ENCODE results near the gene ANK3. TPM values are rescaled to one million over a fixed set of nuclear protein-coding genes. Genes with fewer than 3 reads are reported as not detected.

The ANK3 gene
- total RNA-seq, 1 experiment from 2014 or later: 32.0 TPM

DNA sequence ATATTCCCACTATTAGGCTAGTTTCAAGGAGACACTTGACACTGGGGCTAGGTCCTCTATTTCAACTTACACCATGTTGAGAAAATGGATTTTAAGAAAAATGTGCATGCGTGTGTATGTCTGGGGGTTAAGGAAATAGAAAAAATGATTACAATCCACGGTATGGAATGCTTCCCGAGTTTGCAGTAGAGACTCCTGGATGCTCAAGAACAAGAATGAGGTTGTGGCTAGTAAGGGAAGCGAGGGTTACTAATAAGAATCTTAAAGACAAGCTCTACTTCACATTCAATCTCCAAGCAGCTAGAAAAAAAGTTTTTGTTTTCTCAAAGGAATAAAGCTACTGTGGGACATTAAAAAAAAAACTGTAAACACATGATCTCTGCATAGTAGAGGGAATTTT is 54.7 kb downstream of the ANK3 start:
- no peaks in the 10 kb centered on the region for H3K36me3 ChIP-seq (ENCODE audit: low read depth)
- no peak for TF ChIP-seq EZH2 (IDR thresholded peaks at IDR 0.05; ENCODE audit: low read depth)
- TF ChIP-seq, protein P1, sequence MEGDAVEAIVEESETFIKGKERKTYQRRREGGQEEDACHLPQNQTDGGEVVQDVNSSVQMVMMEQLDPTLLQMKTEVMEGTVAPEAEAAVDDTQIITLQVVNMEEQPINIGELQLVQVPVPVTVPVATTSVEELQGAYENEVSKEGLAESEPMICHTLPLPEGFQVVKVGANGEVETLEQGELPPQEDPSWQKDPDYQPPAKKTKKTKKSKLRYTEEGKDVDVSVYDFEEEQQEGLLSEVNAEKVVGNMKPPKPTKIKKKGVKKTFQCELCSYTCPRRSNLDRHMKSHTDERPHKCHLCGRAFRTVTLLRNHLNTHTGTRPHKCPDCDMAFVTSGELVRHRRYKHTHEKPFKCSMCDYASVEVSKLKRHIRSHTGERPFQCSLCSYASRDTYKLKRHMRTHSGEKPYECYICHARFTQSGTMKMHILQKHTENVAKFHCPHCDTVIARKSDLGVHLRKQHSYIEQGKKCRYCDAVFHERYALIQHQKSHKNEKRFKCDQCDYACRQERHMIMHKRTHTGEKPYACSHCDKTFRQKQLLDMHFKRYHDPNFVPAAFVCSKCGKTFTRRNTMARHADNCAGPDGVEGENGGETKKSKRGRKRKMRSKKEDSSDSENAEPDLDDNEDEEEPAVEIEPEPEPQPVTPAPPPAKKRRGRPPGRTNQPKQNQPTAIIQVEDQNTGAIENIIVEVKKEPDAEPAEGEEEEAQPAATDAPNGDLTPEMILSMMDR (conservative IDR thresholded peaks at IDR 0.05): no peak
- no peaks in the 10 kb centered on the region for H4K20me1 ChIP-seq (ENCODE audit: insufficient read depth)
- ChIA-PET CTCF (interaction anchor here (0.6 to 1.0 kb wide), 3 partner anchors 10 to 315 kb away, joined by 3 to 5 read pairs (median 4); no protein-coding TSS in a partner anchor), POLR2A (ENCODE audit: unreplicated experiment) (interaction anchor here (0.7 kb wide), 1 partner anchor 90 kb away, joined by 5 read pairs; no protein-coding TSS in a partner anchor)
- no peak overlapping the region for H2AFZ ChIP-seq
- intact Hi-C loops (cut with micrococcal nuclease; ENCODE audit: unreplicated experiment): no loop called here
- no peak overlapping the region for H3K4me2 ChIP-seq
- no peaks in the 10 kb centered on the region for H3K9me3 ChIP-seq (ENCODE audit: insufficient read depth, low read depth)
- no peak overlapping the region for H3K4me3 ChIP-seq
- no peaks in the 10 kb centered on the region for H3K9me2 ChIP-seq (ENCODE audit: insufficient read depth)
- H3F3A ChIP-seq (ENCODE audit: insufficient read depth, low read depth): no peaks in the 10 kb centered on the region
- no peaks in the 10 kb centered on the region for H3K27me3 ChIP-seq (ENCODE audit: insufficient read depth, low read depth)
- H3K27ac ChIP-seq: no peak overlapping the region
- no peaks in the 10 kb centered on the region for H3K4me1 ChIP-seq (replicated peaks; ENCODE audit: insufficient read depth)
- no peak for DNase-seq
- no TSS peak for BruUV-seq (replicated peaks)
- no peaks in the 10 kb centered on the region for H3K79me2 ChIP-seq (ENCODE audit: low read depth)

DNA sequence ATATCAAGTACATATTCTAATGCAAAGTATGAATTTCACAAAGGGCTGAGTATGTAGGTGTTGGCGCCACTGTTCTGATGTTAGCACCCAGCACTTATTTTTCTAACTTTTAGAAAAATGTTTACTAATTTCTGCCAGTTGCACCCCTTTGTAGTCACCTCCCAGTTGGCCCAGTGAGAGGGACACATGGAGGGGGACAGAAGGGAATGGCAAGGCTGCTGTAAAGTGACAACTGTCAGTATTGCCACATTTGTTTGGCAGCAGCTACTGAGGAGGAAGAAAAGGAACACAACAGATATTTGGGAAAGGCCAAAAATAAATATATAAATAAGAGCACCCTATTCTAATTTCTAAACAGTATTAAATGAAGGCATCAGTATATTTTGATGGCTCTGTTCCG is 57.3 kb downstream of the ANK3 start:
- POLR2A ChIA-PET (ENCODE audit: unreplicated experiment): no interaction called here
- intact Hi-C loops (cut with micrococcal nuclease; ENCODE audit: unreplicated experiment): no loop called here
- CTCF ChIA-PET: no interaction called here
- no peak for DNase-seq
- Histone ChIP-seq H3K27me3 (ENCODE audit: insufficient read depth, low read depth) (no peaks in the 10 kb centered on the region), H3K4me1 (replicated peaks; ENCODE audit: insufficient read depth) (no peaks in the 10 kb centered on the region), H3K9me2 (ENCODE audit: insufficient read depth) (no peaks in the 10 kb centered on the region), H3K4me2 (no peak overlapping the region), H4K20me1 (ENCODE audit: insufficient read depth) (no peaks in the 10 kb centered on the region), H3F3A (ENCODE audit: insufficient read depth, low read depth) (no peaks in the 10 kb centered on the region), H3K27ac (no peak overlapping the region), H3K79me2 (ENCODE audit: low read depth) (no peaks in the 10 kb centered on the region), H2AFZ (no peak overlapping the region), H3K4me3 (no peak overlapping the region), H3K36me3 (ENCODE audit: low read depth) (no peaks in the 10 kb centered on the region), H3K9me3 (ENCODE audit: insufficient read depth, low read depth) (no peaks in the 10 kb centered on the region)
- BruUV-seq (replicated peaks): no TSS peak
- TF ChIP-seq, protein P1 (conservative IDR thresholded peaks at IDR 0.05): no peak
- TF ChIP-seq EZH2 (IDR thresholded peaks at IDR 0.05; ENCODE audit: low read depth): no peak

DNA sequence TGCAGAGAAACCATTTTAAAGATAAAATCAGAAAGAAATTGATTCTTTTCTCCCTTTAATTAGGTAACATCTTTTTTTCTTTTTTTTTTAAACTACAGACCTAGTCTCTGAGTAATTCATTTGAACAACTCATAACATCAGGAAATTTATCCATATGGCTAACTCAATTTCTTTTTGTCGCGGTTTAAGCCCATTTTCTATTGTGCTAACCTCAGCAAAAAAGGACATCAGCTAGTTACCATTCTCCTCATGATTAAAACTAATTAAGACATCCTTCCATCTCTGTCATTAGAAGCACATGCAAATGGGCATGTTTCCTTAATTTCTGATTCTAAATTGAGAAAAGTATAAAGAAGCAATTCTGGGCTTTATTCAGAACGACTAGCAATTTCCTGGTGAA is 57.8 kb downstream of the ANK3 start:
- intact Hi-C loops (cut with micrococcal nuclease; ENCODE audit: unreplicated experiment): no loop called here
- Histone ChIP-seq H3K27me3 (ENCODE audit: insufficient read depth, low read depth) (no peaks in the 10 kb centered on the region), H3K27ac (no peak overlapping the region), H3F3A (ENCODE audit: insufficient read depth, low read depth) (no peaks in the 10 kb centered on the region), H2AFZ (no peak overlapping the region), H3K4me2 (no peak overlapping the region), H3K36me3 (ENCODE audit: low read depth) (no peaks in the 10 kb centered on the region), H3K9me2 (ENCODE audit: insufficient read depth) (no peaks in the 10 kb centered on the region), H3K4me1 (replicated peaks; ENCODE audit: insufficient read depth) (no peaks in the 10 kb centered on the region), H4K20me1 (ENCODE audit: insufficient read depth) (no peaks in the 10 kb centered on the region), H3K9me3 (ENCODE audit: insufficient read depth, low read depth) (no peaks in the 10 kb centered on the region), H3K79me2 (ENCODE audit: low read depth) (no peaks in the 10 kb centered on the region), H3K4me3 (no peak overlapping the region)
- DNase-seq: no peak
- TF ChIP-seq EZH2 (IDR thresholded peaks at IDR 0.05; ENCODE audit: low read depth): no peak
- TF ChIP-seq, protein P1 (conservative IDR thresholded peaks at IDR 0.05): no peak
- ChIA-PET CTCF (no interaction called here), POLR2A (ENCODE audit: unreplicated experiment) (no interaction called here)
- no TSS peak for BruUV-seq (replicated peaks)
